HG03135 (cell line): ENCODE results near the gene TM4SF1.

ENCODE experiments used
- ATAC-seq: cut with Tn5 transposase; IDR thresholded peaks from one replicate; pipeline ENCODE4 v1.9.1; 2021; ENCODE audit warnings: mild to moderate bottlenecking, moderate library complexity; ENCODE audit not compliant: unreplicated experiment

The TM4SF1 gene

DNA sequence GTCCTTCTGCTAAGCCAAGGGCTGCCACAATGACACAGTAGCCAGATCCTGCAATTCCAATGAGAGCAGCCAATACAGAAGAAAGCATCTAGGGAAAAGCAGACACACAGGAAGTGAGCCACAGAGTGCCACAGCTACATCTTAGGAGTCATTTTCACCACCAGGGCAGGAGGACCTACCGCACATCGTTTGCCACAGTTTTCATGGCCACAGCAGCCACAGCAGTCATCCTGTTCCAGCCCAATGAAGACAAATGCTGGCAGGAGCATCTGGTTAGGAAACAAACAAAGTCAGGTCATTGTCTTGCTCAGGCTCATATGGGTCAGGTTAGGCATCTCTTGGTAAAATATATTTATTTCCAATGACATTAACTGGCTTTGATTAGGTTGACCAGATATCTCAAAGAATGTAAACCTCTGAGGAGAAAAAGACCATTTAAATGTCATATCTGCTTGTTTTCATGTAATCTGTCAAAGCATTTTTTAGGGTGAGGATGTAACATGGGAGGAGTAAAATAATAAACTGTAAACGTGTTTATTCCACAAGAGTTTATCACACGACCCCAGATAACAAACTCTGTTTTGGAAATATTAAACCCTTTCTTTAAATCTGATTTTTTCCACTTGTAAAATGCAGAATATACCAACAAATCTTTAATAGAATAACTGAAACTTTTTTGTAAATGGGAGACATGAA lies 1.8 kb downstream of the TM4SF1 start:
- no peak for ATAC-seq

DNA sequence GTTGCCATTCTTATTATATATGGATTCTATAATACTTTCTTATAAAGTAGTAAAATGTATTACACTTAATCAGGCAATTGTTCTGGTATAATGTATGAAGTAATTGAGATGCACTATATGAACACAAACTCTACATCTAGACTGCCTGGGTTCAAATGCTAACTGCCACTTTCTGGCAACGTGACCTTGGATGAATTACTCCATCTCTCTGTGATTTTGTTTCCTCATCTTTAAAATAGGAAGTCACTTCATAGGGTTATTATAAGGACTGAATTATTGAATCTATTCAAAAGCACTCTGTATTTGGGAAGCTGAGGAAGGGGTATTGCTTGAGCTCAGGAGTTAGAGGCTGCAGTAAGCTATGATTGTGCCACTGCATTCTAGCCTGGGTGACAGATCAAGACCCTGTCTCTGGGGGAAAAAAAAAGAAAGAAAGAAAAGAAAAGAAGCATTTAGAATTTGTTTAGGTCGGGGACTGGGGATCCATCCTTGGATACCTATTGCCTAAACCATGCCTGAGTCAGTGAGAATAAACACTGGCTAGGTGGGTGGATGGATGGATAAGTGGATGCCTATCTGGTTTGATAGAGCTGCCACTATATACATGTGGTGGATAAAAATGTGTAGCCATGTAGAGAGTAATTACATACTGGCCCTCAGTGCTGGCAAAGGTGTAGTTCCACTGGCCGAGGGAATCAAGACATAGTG lies 2.5 kb downstream of the TM4SF1 start:
- no peak for ATAC-seq

DNA sequence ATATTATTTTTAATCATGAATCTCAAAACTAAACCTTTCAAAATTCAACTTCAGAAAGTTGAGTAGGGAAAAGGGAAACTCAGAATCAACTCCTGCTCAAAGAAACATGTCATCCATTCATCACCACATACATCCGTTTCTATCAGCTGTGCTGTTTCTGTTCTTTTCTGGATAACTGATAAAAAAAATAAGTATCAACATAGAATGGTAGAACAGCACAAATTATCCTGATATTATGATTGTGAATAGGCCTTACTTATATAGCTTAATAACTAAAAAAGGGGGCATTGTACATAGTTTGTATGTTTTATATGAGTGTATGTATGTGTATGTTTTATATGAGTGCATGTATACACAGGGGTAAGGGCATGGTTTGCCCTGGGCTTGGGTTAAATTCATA lies 3.1 kb downstream of the TM4SF1 start:
- no peak for ATAC-seq

DNA sequence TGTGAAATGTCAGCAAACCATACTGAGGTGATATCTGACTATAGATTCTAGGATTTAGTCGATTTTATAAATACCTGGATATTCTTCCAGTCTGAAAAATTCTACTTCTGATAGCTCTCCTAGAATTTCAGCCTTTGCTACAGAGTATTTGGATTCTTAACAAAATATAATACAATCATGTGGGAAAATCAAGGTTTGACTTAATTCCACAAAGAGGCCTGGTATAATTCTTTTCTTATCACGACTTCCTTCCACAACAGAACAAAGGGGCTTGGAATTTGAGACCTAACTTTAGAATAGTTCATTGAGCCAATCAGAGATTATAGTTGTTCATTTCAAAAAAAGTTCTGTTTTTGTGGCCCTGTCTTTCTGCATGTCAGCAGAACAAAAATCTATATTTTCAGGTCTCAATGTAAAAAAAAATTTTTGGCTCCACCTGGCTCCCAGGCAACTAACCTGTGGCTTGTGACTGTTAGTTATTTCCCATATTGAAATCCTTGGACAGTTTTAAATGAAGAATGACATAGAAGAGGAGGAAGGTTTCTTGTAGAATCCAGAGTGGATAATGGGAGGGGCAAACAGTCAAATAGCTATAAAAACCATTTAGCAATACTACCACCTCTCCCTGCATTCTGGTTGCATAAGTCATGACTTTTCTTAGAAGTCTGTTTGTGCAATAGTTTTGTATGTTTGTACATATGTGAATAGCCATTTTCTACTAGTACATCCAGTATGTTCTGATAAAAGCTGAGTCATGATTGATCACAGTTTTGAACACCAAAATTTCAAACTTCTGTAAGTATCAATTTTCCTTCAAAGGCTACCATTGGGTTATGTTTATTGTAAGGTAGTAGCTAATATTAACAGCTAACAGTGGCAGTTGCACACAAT lies 4.0 kb downstream of the TM4SF1 start:
- no peak for ATAC-seq

DNA sequence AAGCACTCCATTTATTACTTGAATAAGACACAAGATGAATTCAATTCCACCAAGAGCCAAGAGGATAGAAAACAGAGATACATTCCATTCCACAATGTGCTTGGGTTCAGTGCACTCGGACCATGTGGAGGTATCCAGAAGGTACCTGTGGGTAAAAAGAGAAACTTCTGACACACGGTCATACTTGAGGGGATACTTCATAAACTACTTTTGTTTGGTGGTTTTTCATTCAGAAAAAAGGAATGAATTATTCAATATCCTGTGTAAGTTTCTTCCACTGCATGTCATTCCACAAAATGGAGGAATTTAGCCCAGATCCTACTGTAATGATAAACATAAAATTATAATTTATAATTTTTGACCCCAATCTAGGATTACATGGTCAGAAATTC lies 5.7 kb downstream of the TM4SF1 start:
- no peak for ATAC-seq

DNA sequence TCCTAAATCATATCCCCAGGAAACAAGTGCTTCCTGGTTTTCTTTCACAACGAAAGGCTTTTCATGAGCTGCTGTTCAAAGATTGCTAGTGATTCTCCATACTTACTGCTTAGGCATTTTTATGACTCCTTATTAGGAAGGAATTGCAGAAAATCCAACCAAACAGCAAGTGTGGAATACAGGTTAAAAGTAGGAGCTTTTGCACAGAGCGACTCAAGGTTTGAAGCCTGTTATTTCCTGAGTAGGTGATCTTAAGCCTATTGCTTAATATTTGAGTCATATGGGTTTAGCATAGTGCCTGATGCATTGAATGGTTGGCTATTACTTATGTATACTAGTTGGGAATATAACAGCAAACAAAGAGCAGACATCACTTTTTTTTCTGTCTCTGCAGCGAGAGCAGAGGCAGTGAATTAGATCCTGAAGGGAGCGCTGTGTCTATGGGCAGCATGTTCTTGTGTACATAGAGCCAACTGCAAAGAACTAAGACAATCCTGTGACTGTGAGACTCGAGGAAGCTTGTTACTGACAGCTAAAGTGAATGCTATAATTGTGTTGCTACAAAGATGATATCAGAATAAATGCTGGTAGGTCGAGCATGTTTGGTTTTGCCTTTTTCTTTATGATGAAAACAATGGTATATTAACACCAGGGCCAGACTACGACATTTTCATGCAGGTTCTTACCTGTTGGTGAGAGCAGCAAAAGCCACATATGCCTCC lies 6.3 kb downstream of the TM4SF1 start:
- ATAC-seq, result no peak

DNA sequence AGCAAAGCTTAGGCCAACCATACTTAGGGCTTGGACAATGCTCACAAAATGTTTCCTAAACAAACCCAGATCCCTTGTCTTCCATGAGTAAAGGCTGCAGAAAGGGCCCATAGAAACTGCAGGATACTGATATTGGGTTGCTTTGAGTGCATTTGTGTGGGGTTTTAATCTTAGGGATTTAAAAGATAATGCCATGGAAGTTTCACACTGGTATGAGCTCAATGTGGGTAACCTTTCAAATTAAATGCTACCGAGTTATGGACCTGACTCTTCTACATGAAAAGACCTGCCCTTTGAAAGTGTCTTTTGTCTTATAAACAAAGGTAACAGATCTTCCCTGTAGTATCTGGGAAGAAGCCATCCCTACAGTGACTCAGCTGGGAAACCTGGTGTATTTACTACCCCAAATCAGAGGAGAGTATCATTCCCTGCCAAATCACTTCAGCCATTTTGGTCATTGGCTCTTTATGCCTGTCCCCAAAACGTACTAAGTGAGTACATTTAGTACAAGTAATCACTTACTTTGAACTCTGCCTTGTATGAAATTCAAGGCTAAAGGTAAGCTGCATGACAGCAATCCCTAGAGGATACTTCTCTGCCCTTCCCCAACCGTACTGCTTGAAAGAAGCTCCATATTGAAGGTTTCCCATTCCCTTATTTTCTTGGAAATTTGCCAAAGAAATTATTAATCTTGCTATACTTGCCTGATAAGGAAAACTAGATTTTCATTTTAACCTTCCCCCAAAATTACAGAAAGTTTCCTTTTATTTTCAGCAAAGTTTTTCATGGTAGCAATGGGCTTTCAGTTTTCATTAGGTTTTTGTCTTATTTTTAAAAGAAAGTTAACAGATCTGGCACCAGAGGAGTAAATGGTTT lies 7.2 kb downstream of the TM4SF1 start:
- no peak for ATAC-seq

DNA sequence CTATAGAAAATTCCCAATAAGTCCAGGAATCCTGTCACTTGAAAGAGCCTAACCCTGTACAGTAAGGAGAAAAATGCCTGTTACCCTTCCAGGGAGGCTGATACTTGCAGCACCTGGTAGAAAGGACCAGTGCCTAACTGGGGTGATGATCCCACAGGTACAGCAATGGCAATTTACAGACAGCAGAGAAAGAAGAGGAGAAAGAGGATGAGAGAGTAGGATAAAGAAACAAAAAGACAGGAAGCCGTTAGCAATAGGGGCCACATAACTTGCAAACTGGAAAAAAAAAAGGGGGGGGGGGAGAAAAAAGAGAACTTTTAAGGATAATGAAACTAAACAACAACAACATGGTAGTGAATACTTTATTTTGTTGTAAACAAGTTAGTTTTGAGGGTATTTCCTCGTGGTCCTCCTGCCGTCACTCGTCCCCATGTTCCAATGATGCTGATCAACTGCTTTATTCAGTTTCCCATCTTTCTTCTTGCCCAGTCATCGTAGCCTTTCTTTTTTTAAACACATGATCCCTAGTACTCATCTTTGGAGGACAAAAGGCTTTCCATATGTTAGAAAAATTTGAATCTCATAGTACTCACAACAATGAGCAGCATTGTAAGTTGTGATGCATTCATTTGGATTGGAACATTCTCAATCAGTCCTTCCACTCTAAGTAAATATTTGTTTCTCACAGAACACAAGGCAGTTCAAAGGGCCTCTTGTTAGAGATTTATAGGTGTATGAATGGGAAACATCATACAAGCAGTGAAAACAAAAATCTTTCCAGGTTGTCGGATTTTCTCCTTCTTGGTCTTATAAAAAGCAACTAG lies 8.6 kb downstream of the TM4SF1 start:
- no peak for ATAC-seq

DNA sequence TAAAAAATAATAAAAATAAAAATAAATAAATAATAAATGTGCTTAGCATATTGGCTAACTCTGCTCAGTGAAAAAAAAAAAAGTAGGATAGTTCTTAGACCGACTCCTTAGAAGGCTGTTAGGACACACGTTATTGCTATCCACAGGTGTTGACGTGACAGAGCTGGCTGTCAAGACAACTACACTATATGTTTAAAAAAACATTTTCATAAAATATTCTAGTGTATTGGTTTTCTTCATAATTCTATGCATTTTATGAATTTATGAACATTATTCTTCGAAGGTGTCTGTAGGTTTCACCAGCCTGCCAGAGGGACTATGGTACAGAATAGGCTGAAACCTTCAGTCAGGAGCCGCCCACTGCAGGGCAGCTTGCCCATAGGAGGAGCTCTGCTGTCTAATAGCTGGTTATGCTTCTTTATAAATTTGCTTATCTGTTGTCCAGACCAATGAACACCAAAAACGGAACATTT lies 9.2 kb downstream of the TM4SF1 start:
- ATAC-seq, result no peak

DNA sequence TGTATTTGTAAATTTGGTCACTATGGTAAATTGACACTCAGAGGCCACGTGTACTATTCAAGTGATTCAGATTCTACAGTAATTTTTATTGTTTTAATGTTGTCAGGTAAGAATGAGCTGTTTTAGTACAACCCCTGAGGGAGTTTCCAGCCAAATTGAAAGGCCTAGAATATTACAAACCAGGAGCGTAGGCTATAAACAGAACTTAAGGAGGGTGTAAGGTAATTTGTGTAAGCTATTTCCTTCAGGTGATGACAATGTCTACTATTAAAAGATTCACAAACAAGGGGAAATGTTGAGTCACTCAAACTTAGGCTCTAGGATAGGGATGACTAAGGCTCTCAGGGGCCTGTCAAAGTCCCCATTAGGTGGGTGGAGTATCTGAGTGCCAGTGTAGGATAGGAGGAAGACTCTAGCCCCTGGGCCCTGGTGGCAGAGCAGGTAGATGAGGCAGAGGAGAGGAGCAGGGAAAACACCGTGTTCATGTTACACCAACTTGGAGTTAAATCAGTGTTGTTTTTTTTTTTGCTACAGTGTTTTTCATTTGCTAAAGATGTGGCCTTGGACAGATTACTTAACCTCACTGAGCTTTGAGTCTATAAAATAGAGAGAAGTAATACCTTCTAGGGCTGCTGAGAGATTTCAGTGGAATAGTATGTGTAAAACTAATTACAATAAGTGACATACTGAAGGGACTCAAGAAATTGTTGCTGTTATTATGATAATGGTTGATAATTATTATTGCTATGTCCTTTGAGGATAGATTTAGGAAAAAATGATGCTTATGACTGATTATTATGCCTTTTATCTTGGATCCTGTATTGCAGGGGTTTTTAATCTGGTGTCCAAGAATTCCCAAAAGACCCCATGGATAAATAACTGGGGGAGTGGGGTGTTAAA lies 10.3 kb downstream of the TM4SF1 start:
- no peak for ATAC-seq

DNA sequence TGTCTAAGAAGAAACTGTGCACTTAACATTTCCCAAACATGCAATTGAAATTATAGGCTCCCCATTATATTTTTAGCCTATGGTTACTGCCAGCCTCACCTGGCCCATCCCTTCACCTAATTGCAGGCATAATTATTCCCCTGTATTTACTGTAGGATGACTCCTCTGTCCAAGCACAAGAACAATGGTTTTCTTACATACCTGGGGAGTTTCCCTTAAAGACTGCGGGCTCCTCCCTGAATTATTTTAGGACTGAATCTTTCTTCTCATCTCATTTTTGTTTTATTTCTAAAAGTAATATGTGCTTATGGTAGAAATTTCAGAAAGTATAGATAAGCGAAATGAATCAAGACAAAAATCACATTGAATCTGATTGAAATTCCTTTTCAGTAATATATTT lies 11.4 kb downstream of the TM4SF1 start:
- ATAC-seq, result no peak

DNA sequence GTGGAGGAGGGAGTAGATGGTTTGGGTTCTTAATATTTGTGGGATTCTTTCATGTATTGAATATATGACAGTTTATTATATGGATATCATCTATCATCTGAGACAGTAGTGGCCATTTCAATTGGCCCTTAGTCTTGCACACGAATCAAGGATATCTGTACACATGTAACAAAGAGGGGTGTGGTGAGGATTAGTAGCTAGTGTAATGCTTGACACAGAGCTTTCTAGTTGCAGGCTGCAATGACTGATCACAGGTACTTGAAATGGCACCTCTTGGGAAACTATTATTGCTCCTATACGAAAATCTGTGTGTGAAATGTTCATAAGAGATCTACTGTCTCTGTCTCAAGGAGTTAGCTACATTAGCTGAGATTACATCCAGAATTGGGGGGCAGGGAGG lies 12.8 kb downstream of the TM4SF1 start:
- ATAC-seq, result no peak

DNA sequence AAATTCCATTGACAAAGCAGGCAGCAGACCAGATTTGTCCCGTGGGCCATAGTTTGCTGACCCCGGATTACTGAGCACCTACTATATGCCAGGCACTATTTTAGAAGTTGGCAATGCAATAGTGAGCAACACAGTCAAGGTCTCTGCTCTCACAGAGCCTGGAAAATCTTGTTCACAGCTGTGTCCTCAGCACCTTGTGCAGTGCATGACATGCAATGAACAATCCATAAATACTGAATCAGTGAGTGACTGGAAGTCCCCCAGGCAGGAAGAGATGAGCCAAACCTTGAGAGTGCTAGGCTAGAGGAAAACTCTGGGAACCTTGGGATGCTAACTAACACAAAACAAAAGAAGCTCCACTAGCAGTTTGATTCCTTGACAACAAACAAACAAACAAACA lies 14.4 kb downstream of the TM4SF1 start:
- no peak for ATAC-seq

DNA sequence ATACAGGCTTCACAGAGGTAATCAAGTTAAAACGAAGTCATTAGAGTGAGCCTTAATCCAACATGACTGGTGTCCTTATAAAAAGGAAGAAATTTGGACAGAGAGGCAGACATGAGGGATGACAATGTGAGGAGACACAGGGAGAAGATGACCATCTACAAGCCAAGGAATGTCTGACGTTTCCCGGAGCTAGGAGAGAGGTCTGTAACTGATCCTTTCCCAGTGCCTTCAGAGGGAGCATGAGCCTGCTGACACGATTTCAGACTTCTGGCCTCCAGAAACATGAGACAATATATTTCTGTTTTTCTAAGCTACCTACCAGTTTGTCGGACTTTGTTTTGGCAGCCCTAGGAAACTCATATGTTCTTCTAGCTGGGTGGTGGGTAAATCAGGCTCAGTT lies 15.1 kb downstream of the TM4SF1 start:
- ATAC-seq, result no peak

DNA sequence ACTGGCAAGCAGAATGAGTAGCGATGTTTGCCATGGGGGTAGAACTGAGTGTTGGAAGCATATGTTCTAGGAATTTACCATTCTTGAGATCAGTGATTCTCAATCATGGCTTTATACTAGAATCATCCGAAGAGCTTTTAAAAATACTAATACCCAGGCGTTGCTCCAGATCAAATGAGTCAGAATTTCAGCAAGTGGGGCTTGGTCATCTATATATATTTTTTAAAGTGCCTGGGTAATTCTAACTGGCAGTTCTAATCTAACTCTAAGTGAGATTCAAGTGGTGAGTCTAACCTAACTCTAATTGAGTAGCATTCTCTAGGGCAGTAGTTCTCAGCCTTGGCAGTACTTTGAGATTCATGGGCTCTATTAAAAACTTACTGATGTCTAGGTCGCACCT lies 20.8 kb downstream of the TM4SF1 start:
- no peak for ATAC-seq

DNA sequence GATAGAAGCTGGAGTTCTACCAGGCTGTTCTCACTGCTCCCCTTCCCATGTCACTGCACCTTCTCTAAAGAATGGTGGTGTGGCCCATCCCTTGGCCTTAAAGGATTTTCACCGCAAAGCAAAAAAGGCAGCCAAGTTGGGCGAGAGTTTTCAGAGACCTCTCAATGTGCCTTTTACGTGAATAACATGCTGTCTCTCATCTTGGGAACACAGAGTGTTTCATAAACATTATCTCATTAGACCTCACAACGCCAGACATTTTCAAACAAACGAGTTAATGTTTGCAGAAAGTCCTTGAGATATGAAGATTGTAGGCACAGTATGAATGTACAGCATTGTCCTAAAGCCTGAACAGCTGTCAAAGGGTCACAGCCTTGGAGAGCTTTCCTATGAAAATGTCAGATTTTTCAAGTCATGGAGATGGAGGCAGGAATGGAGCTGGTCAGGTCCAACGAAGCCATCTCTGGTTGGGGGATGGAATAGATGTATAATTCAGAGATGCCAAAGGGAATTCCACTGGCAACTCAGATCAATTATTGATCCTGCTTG lies 21.3 kb downstream of the TM4SF1 start:
- no peak for ATAC-seq

DNA sequence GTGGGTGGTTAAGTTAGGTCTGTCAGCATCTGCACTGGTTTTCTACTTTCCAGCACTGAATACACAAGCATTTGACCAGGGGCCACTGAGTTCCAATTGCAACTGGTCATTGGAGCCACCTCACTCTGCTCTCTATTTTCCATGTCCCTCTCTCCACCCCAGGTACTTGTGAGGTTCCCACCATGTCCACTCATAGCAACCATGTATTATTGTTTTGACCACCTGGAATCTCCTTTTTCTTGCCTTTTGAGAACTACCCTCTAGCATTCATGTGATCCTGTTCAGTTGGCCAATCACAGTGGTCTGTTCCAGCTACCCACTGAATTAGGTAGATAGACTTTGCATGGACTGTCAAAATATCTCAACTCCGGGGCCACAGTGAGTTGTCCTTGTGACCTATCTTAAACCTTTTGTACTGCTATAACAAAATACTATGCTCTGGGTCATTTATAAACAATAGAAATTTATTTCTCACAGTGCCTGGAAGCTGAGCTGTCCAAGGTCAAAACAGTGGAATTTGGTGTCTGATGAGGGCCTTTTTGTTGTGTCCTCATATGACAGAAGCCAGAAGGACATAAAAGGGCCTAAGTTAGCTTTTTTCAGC lies 23.8 kb downstream of the TM4SF1 start:
- no peak for ATAC-seq
